SK-N-SH (cell line): ENCODE measurements around the gene TMEM184A. TPM values are rescaled to one million over a fixed set of nuclear protein-coding genes. Genes with fewer than 3 reads are reported as not detected.

Experiments
- CTCF ChIA-PET: fragments of 300-600, 350-600 bp; formaldehyde crosslinking; extraction: SDS; loops from one replicate; lab custom pipeline; 2021; lab: Yijun Ruan, JAX
- POLR2A ChIA-PET: fragments of 350-600 bp; sonication (Branson Sonifier 250); formaldehyde crosslinking; extraction: SDS; loops from one replicate; lab custom pipeline; 2020; ENCODE audit warnings: antibody characterized with exemption, inconsistent platforms; lab: Yijun Ruan, JAX
- DNase-seq: peaks from one replicate; pipeline ENCODE4 v3.0.0; 2012
- H2AFZ ChIP-seq: fragments of 200-600 bp; sonication (generic); 2 replicates; pipeline ENCODE4 v1.8.1; 2016; ENCODE audit warnings: antibody characterized with exemption, mild to moderate bottlenecking, low read depth
- H3F3A ChIP-seq: fragments of 200-600 bp; sonication (generic); replicated peaks from 2 replicates; pipeline ENCODE3; 2016; ENCODE audit warnings: antibody characterized with exemption, mild to moderate bottlenecking; ENCODE audit not compliant: insufficient read depth
- H3K27ac ChIP-seq, 2 experiments: fragments of 200-500 bp in 1 of 2; fragments of 200-600 bp in 1 of 2; sonication (Bioruptor generic) in 1 of 2; sonication (generic), shearing (Covaris generic) in 1 of 2; 2 replicates each; pipeline versions ENCODE4 v1.5.1 to v1.6.1; 2014 to 2016; ENCODE audit warnings: low read depth in 2 of 2, inconsistent platforms in 1 of 2, low read length in 1 of 2, mild to moderate bottlenecking in 1 of 2, mixed read lengths in 1 of 2
- H3K27me3 ChIP-seq: fragments of 200-600 bp; sonication (generic), shearing (Covaris generic); 2 replicates; pipeline ENCODE4 v1.6.1; 2016; ENCODE audit warnings: mixed run types; ENCODE audit not compliant: insufficient read depth
- H3K36me3 ChIP-seq, 2 experiments: fragments of 200-500 bp in 1 of 2; fragments of 200-600 bp in 1 of 2; sonication (Bioruptor generic) in 1 of 2; sonication (generic) in 1 of 2; replicated peaks in 1 of 2; 2 replicates each; pipeline versions ENCODE3 to v1.5.1; 2014 to 2016; ENCODE audit warnings: low read length in 1 of 2, mild to moderate bottlenecking in 1 of 2; ENCODE audit not compliant: insufficient read depth in 2 of 2, control insufficient read depth in 1 of 2
- H3K4me1 ChIP-seq, 2 experiments: fragments of 200-500 bp in 1 of 2; fragments of 200-600 bp in 1 of 2; sonication (Bioruptor generic) in 1 of 2; sonication (generic), shearing (Covaris generic) in 1 of 2; 2 replicates each; pipeline versions ENCODE4 v1.5.1 to v1.6.1; 2014 to 2016; ENCODE audit warnings: low read depth in 1 of 2, low read length in 1 of 2, mixed run types in 1 of 2; ENCODE audit not compliant: insufficient read depth in 2 of 2, control insufficient read depth in 1 of 2
- H3K4me2 ChIP-seq: fragments of 200-600 bp; sonication (generic), shearing (Covaris generic); 2 replicates; pipeline ENCODE4 v1.6.1; 2017; ENCODE audit warnings: mixed run types
- H3K4me3 ChIP-seq, 2 experiments: fragments of 200-500 bp in 1 of 2; fragments of 200-600 bp in 1 of 2; sonication (Bioruptor generic) in 1 of 2; sonication (generic), shearing (Covaris generic) in 1 of 2; 2 replicates each; pipeline versions ENCODE4 v1.5.1 to v1.8.1; 2014 to 2016; ENCODE audit warnings: low read depth in 2 of 2, inconsistent platforms in 1 of 2, low read length in 1 of 2, mild to moderate bottlenecking in 1 of 2, mixed read lengths in 1 of 2, moderate library complexity in 1 of 2
- H3K79me2 ChIP-seq: fragments of 200-600 bp; sonication (generic); 2 replicates; pipeline ENCODE4 v1.8.1; 2017; ENCODE audit warnings: mild to moderate bottlenecking; ENCODE audit not compliant: insufficient read depth
- H3K9ac ChIP-seq: fragments of 200-600 bp; sonication (generic); 2 replicates; pipeline ENCODE4 v1.6.1; 2017; ENCODE audit warnings: mixed run types
- H3K9me2 ChIP-seq: fragments of 200-600 bp; sonication (generic); 2 replicates; pipeline ENCODE4 v1.6.1; 2017; ENCODE audit warnings: mixed run types
- H3K9me3 ChIP-seq: fragments of 200-600 bp; sonication (generic); 2 replicates; pipeline ENCODE4 v1.6.1; 2017; ENCODE audit warnings: mixed run types, mild to moderate bottlenecking, moderate library complexity
- H4K20me1 ChIP-seq: fragments of 200-600 bp; sonication (generic); 2 replicates; pipeline ENCODE4 v1.6.1; 2017; ENCODE audit warnings: mild to moderate bottlenecking, mixed run types; ENCODE audit not compliant: insufficient read depth
- CHD2 ChIP-seq: fragments of 150-350 bp; IDR thresholded peaks from 2 replicates; pipeline ENCODE4 v1.6.1; 2018; ENCODE audit warnings: low read length; ENCODE audit not compliant: partially characterized antibody
- ELF1 ChIP-seq: IDR thresholded peaks from 2 replicates; pipeline ENCODE4 v1.4.0; 2012
- GABPA ChIP-seq: IDR thresholded peaks from 2 replicates; pipeline ENCODE4 v1.4.0; 2012; ENCODE audit warnings: low read depth, mild to moderate bottlenecking
- JUND ChIP-seq: IDR thresholded peaks from 2 replicates; pipeline ENCODE4 v1.4.0; 2012
- MAX ChIP-seq: IDR thresholded peaks from 2 replicates; pipeline ENCODE4 v1.4.0; 2012; ENCODE audit warnings: low read depth
- NRF1 ChIP-seq: IDR thresholded peaks from 2 replicates; pipeline ENCODE4 v1.6.1; 2012; ENCODE audit warnings: low read depth, mild to moderate bottlenecking, low read length
- PBX3 ChIP-seq: IDR thresholded peaks from 2 replicates; pipeline ENCODE4; 2012
- REST ChIP-seq: IDR thresholded peaks from 2 replicates; pipeline ENCODE4 v1.6.1; 2012; ENCODE audit warnings: mild to moderate bottlenecking, low read depth, low read length, moderate library complexity
- SIN3A ChIP-seq: IDR thresholded peaks from 2 replicates; pipeline ENCODE4 v1.6.1; 2012; ENCODE audit warnings: low read depth, mild to moderate bottlenecking, low read length, moderate library complexity, borderline replicate concordance
- TCF12 ChIP-seq: IDR thresholded peaks from 2 replicates; pipeline ENCODE4 v1.4.0; 2012
- USF1 ChIP-seq: IDR thresholded peaks from 2 replicates; pipeline ENCODE4 v1.4.0; 2012; ENCODE audit warnings: low read depth, borderline replicate concordance
- USF2 ChIP-seq: fragments of 150-350 bp; IDR thresholded peaks from 2 replicates; pipeline ENCODE4 v1.6.1; 2017; ENCODE audit warnings: antibody characterized with exemption, low read length, low read depth, borderline replicate concordance
- YY1 ChIP-seq: IDR thresholded peaks from 2 replicates; pipeline ENCODE4 v1.4.0; 2012; ENCODE audit warnings: low read depth, mild to moderate bottlenecking
- WGBS: methylation state at CpG from one replicate; pipeline ENCODE4 v1.1.6; 2017; ENCODE audit warnings: low lambda C conversion rate; 5-methylcytosine and 5-hydroxymethylcytosine counted together
- polyA plus RNA-seq, 3 experiments: library from polyadenylated mRNA; depleted of rRNA; stranded (reverse); fragments of >200 nt; gene quantifications; 2 replicates each; pipeline ENCODE4 v1.2.3, GENCODE V29; 2012

TMEM184A gene
- polyA plus RNA-seq, 1 of the 3 experiments (the other 2 are of a cell fraction): 1.5 TPM

GRCh38 chr7:1529383-1530116, 26.5 kb downstream of the TMEM184A start:
- POLR2A ChIA-PET: no interaction called here
- Histone ChIP-seq H3K4me2 (0 out of 2 replicates have a peak overlapping the region, but pooled peaks have one; percentile 70), H3K27ac (no peak overlapping the region), H4K20me1 (peaks cover 13% of the 10 kb centered on the region; the same call in 1 of the 2 replicates), H3K4me1 (peaks cover 33 to 35% of the 10 kb centered on the region in 2 experiments; a peak in 3 of 4 replicates), H3K27me3 (no peaks in the 10 kb centered on the region), H3K4me3 (no peak overlapping the region; a peak in 1 of 4 replicates), H3K9me3 (no peaks in the 10 kb centered on the region), H3F3A (peaks cover 37% of the 10 kb centered on the region), H3K79me2 (peaks cover 36% of the 10 kb centered on the region)
- CTCF ChIA-PET: interaction anchor here (0.9 to 1.1 kb wide), 2 partner anchors 27 to 55 kb away, joined by 3 to 5 read pairs; no protein-coding TSS in a partner anchor
- 74% methylated on average over 20 of the region's 21 CpGs for WGBS
- TF ChIP-seq SIN3A (no peak), TCF12 (no peak), USF1 (no peak), JUND (no peak), REST (no peak), USF2 (no peak), ELF1 (no peak), MAX (no peak), YY1 (no peak)
- TF ChIP-seq, all 33 proteins: peak for 0
- no peak overlapping the region for H3K9ac ChIP-seq
- H3K36me3 ChIP-seq: no peaks in the 10 kb centered on the region
- H2AFZ ChIP-seq: no peak overlapping the region
- no peak for DNase-seq
- H3K9me2 ChIP-seq: no peaks in the 10 kb centered on the region

GRCh38 chr7:1526271-1526754, 29.7 kb downstream of the TMEM184A start:
- TF ChIP-seq GABPA: no peak
- no peak for TF ChIP-seq USF1
- TF ChIP-seq NRF1: no peak
- no peak for TF ChIP-seq CHD2
- no peak for TF ChIP-seq PBX3
- TF ChIP-seq SIN3A: no peak
- POLR2A ChIA-PET: no interaction called here

More at GRCh38 chr7:1526271-1526754, 29.7 kb downstream of the TMEM184A start:
- Histone ChIP-seq H3K36me3 (no peaks in the 10 kb centered on the region), H3K27me3 (no peaks in the 10 kb centered on the region), H3K4me3 (no peak overlapping the region), H3K9me3 (no peaks in the 10 kb centered on the region), H3F3A (peaks cover 7% of the 10 kb centered on the region), H3K9me2 (no peaks in the 10 kb centered on the region), H3K27ac (no peak overlapping the region), H3K9ac (no peak overlapping the region), H2AFZ (peak overlapping the region; percentile 78; the same call in 1 of the 2 replicates), H3K4me1 (peaks cover 4 to 7% of the 10 kb centered on the region in 2 experiments; a peak in 2 of 4 replicates), H4K20me1 (peaks cover under 1% of the 10 kb centered on the region; the same call in 1 of the 2 replicates), H3K79me2 (peaks cover 6% of the 10 kb centered on the region), H3K4me2 (peak overlapping the region; percentile 27; the same call in 1 of the 2 replicates)
- DNase-seq: peak; percentile 72
- CTCF ChIA-PET: no interaction called here
- 34% methylated on average over 6 of the region's 6 CpGs for WGBS
